Loucy (cell line): ENCODE data around the gene CAP2.

Experiments used
- CTCF ChIP-seq: fragments of 200-600 bp; sonication (generic); conservative IDR thresholded peaks from 2 replicates; pipeline ENCODE4 v1.5.1; 2014; ENCODE audit warnings: mild to moderate bottlenecking, antibody characterized with exemption, low read length
- EZH2phosphoT487 ChIP-seq: fragments of 200-600 bp; IDR thresholded peaks from 2 replicates; pipeline ENCODE4 v1.6.1; 2018; ENCODE audit warnings: antibody characterized with exemption, mild to moderate bottlenecking, moderate library complexity, borderline replicate concordance

GRCh38 chr6:17490724-17491123 is 97.3 kb downstream of the CAP2 start:
- TF ChIP-seq CTCF: no peak
- TF ChIP-seq EZH2phosphoT487: no peak
